Measurements from ENCODE around the gene ARHGAP24.
"Not testable (repeated sequence)": the region's sequence is repeated elsewhere in the genome, so short reads cannot be mapped to it uniquely, and the experiment has no call there.

Gene ARHGAP24

DNA sequence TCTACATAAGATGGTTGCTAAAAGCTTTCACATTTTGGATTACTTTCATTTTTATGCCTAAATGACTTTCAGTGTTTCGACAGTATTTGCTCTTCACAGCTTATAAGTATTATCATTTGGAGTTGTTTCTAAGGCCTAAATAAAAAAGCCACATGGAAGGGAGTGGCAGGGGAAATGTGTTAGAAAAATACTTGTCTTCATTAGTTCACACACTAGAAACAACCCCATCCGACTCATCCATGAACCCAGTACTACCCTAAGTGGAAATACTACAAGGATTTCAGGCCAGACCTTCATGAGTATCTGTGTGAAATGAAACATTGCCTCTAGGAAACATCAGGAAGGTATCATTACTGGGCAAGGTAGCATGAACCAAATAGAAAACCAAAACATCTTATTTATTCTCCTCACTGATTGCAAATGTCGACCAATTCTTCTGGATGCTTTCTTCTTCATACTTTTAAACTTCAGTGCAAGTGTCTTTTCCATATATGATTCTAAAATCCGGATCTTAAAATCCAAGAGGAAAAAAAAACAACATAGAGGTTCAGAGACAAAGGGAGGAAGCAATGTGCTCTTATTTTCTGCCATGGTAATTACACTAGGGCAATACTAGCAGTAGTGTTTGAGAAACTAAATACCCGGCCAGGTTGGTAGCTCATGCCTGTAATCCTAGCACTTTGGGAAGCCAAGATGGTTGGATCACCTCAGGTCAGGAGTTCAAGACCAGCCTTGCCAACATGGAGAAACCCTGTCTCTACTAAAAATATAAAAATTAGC, 349.4 kb downstream of the ARHGAP24 start:
- no peak for DNase-seq

DNA sequence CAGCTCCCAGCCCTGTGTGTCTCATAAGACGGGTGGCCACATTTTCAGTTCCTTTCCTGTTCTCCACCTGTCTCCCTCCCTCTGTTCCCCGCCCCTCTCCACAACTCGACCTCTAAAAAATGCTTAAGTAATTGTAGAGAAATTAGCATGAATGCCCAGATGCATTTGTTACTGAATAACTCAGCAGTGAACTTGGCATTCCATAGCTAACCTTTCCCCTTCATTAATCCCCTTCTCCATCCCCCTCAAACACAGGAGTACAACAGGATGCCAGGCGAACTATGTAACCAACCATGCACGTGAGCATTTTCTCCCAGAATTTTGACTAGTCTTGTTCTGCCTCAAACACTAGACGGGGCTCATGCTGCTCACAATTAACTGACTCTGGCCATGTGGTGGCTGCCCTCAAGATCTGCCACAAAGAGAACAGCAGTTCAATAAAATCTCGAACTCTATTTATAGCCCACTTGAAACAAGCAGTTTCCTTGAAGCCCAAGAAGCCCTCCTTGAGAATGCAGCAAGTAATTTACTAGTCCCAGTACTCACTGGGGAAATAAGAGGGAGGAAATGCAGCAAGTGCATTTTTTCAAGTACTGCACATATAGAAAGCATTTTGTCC, 351.2 kb downstream of the ARHGAP24 start:
- peak; percentile 34 for DNase-seq

DNA sequence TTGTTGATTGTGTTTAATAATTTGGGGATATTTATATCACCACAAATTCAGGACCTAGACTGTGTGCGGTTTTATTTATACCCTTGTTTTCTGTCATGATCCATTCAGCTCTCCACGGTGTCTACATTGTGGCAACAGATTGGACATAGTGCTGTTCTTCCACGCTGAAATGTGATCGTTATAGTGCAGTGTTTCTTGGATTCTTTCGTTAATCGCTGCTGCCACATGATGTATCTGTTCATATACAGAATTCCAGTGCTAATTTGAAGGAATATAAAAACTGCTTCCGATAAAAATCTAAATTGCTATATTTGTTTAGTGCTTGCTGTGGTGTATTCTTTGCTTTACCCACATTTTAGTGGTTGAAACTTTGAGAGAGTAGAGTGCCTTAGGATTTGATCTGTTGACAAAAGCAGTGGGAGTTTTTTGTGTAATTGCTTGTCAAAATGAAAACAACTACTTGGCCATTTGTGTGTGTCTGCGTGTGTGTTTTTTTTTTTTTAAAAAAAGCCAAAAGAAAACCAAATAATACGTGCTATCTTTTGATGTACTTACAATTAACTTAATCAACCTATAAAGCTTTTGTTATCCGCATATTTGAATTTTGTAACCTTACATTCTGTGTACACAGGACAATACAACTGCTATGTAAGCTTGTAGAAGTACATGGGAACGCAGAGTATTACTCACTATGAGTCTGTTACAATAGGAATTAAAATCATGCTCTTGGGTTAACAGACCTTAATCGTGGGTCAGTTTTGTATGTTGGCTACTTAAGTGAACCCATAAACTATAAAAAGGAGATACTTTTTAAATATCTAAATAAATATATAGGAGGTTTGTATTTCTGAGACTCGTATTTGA, 353.3 kb downstream of the ARHGAP24 start:
- DNase-seq, result no peak

DNA sequence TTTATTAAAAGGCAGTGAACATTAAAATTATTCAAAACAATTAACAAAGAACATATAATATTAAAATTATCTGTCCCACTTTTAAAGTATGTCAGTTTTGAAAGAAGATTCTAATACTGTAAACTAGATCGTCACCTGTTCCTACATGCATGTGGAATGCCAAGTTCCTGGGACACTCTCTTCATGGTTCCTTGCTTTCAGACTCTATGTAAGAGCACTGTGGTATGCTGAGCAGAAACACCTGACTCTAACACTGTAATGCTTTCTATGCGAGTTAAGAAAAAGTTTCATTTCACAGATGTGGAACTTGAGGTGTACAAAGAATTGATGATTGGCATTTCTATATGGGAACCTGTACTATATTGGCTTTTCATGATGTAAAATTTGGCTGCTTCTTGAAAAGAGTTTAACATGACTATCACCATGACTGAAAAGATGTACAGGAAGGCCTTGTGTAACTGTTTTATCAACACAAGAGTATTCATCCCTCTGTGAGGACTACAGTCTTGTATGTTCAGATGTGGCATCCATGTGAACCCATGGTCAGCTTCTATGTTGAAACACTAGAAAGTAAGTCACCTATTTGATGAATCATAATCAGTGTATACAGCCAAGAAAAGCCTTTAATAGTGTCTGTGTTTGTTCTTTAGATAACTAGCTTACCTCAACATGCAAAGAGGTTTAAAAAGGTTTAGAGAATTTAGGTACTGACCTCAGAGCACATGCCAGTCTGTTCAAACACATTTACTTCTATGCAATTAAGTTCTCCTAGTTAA, 354.5 kb downstream of the ARHGAP24 start:
- no peak for DNase-seq

DNA sequence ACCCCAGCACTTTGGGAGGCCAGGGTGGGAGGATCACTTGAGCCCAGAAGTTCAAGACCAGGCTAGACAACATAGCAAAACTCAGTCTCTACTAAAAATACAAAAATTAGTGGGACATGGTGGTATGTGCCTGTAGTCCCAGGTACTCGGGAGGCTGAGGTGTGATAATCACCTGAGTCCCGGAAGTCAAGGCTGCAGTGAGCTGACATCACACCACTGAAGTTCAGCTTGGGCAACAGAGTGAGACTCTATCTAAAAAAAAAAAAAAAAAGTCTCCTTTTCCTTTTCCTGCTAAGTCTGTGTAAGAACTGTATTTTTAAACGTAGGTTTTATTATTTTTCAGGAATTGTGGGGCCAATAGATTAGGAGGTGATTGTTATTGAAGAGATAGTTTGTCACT, 356.7 kb downstream of the ARHGAP24 start:
- DNase-seq, result no peak

DNA sequence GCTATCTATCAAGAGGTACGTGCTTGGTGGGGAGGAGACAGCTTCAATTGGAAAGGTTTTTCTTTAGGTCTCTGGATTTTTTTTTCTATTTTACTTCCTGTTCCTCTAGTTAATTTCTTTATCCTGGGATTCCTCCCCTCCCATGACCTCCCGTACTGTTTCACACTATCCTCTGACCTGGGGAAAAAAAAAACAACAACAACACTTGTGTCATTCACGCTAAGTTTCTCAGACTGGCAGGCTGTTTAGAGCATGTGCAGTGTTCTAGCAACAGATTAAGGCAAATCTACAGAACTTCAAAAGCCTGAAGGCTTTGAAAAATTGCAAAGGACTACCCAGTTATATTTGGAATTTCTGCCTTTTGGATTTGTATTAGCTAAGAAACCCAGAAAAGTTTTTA, 358.4 kb downstream of the ARHGAP24 start:
- DNase-seq, result no peak

DNA sequence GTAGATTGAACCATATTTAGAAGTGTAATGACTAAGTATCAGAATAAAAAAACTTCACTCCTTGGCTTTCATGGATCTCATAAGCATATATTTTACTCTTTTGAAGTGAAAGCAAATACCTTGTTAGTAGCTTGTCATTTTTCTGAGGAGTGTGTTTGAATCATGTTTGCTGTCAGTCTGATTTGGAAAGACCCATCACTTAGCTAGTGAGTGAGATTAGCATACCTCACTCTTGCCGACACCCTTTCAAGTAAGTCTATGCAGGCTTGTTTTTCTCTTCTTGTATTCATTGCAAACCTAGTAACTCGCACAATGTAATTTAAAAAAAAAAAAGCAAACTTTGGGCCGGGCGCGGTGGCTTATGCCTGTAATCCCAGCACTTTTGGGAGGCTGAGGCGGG, 360.0 kb downstream of the ARHGAP24 start:
- DNase-seq, result no peak

DNA sequence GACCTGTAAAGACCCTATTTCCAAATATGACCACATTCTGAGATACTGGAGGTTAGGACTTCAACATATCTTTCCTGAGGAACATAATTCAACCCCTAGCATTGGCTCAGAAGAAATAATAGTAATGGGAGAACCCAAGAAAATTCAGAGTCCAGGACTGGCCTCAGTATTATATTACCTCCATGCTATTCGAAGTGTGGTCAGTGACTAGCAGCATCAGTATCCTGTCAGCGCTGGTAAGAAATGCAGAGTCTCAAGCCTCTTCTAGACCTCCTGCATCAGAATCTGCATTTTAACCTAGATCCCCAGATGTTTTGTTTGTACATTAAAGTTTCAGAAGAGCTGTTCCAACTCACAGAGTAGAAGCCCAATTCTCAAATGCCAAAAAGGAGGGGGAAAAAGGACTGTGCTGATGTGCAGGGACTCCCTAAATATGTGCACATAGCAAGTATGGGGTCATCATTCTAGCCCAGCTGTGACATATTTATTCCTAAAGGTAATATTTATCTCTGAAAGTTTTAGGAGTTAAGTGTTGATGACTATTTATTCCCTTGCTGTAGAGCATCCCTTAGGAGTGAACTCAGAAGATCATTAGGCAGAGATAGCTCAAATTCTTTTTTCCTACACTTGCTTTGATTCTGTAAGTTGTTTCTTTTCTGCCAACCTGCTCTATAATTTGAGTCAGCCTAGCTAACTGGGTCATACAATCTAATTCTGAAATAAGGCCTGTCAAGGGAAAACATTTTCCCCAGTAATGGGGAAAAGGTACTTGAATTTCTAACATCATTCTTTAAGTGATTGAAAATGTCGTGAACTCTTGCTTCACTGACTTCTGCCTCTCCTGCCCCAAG, 361.9 kb downstream of the ARHGAP24 start:
- DNase-seq, result no peak

DNA sequence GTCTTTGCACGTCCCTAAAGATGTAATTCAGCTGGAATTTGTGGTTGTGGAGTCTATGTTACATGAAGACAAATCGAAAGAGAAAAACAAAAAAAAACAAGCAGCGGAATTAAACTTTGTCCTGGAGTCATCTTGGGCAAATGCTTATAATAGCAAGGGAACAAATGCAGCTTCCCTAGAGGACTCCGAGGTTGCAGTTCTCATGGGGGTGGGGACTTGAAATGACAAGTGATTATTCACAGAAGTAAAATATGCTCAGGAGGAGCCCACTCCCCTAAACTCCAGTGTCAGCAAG, 362.4 kb downstream of the ARHGAP24 start:
- no peak for DNase-seq

DNA sequence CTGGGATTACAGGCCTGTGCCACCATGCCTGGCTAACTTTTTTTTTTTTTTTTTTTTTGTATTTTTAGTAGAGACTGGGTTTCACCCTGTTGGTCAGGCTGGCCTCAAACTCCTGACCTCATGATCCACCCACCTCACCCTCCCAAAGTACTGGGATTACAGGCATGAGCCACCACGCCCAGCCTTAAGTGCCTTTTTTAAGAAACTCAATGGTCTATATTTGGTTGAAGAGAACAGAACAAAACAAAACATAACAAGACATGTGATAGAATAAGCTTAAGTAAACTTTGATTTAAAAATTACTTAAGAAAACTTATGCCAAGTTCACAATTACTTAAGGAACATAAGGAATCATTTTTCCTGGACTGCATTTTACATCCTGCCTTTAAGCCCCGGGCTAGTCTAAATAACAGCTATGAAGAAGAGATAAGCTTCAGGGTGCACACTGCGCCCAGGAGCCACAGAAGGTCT, 365.1 kb downstream of the ARHGAP24 start:
- DNase-seq, result not testable (repeated sequence)

DNA sequence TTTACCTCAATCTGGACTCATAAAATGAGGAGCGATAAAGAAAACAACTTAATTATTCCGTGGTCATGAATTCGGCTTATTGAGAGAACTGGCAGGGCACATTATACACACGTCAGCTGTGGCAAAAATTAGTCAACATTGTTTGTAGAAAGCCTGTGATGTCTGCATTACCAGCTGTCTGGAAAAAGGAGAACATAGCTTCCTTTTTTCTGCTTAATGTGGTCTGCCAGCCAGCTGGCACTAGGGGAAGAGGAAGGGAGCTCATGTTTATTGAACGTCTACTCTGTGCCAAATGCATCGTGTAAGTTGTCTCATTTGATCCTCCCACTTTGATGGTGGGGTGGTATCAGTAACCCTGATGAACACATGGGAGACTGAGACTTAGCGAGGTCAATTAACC, 367.6 kb downstream of the ARHGAP24 start:
- DNase-seq, result peak; percentile 45

DNA sequence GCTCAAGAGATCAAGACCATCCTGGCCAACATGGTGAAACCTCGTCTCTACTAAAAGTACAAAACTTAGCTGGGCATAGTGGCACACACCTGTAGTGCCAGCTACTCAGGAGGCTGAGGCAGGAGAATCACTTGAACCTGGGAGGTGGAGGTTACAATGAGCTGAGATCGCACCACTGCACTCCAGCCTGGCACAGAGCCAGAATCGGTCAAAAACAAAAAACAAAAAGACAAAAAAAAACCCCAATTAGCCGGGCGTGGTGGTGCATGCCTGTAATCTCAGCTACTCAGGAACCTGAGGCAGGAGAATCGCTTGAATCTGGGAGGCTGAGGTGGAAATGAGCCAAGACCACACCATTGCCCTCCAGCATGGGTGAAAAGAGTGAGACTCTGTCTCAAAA, 378.8 kb downstream of the ARHGAP24 start:
- not testable (repeated sequence) for DNase-seq

DNA sequence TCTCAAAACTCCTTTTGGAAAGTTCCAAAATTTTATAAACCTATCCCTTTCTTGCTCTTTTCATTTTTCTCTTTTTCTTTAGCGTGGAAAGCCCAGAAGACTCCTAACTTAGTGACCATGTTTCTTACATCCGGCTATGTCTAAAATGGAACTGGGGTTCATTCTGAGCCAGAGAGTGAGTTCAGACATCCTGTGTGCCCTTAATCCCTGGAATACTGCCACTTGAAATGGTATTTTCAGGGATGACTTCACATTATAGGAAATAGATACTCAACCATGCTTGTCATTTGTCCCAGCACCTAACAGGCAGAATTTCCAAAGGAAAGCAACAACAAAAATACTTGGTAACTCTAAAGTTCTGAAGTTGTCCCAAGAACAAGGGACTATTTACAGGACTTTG, 379.6 kb downstream of the ARHGAP24 start:
- no peak for DNase-seq

DNA sequence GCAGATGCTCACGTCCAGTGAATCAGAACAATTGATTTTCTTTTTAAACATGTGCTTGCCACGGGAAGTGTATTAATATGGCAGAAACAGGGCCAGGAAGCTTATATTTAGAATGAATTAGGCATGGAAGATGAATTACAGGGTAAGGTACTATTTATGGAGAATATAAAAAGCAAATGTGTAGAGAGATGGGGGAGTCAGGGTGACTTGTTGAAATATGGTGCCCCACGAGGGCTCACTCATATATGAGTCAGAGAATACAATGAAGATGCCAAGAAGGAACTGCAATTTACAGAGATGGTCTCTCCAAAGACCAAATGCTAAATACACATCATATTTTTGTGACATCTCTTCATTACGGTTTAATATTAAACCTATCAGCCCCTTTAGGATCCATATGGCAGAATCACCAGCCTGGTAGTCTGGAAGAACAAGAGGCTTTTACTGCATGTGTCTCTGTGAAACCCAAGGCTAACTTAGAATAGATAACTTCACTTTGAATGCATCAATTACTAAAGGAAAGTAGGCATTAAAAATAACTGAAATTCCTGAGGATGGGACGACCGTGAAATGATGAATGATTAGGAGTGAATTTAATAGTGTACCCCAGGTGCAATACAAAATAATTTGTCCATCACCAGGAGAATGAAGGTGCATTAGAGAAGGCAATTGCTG, 385.3 kb downstream of the ARHGAP24 start:
- DNase-seq, result no peak

DNA sequence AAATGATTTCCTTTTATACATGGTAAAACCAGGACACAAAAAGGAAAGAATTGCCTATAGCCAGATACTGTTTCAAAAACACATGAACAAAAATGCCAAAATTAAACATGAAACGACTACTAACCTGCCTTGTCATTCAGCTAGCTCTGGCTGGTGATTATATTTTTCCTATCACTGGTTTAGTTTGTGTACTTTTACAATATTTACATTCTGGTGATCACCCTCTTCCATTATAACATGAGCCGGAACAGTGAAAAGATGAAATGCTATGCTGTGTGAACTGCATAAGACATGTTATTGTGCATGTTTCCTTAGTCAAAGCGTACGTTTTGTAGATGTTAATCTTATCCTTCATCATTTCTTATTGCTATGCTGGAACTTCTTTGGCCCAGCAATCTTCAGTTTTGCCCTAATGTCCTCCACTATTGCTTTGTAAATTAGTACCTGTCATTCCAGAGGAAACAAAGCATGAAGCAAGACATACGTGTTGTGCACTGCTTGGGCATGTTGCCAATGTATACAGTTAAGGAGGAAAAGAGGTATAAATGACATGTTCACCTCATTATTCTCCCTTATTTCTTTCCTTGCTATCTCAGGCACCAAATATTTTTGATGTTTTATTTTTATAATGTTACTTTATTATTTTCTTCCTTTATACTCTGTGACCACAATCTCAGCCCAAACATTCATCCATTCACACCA, 386.3 kb downstream of the ARHGAP24 start:
- DNase-seq, result peak; percentile 39

DNA sequence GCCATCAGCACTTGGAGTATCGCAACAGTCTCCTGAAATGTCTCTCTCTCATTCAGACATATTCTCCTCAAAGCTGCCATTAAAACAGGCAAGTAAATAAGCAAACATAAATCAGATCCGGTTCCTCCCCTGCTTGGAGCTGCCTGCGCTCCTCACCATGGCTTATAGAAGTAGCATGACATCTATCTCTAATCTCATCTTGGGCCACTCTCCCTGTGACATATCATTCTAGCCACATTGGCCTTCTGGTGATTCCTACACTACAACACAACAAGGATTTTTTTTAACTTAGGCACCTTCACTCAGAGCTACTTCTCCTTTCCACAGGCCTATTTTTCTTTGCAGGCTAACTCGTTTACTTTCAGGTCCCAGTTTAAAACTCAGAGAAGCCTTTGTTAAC, 387.9 kb downstream of the ARHGAP24 start:
- DNase-seq, result no peak

DNA sequence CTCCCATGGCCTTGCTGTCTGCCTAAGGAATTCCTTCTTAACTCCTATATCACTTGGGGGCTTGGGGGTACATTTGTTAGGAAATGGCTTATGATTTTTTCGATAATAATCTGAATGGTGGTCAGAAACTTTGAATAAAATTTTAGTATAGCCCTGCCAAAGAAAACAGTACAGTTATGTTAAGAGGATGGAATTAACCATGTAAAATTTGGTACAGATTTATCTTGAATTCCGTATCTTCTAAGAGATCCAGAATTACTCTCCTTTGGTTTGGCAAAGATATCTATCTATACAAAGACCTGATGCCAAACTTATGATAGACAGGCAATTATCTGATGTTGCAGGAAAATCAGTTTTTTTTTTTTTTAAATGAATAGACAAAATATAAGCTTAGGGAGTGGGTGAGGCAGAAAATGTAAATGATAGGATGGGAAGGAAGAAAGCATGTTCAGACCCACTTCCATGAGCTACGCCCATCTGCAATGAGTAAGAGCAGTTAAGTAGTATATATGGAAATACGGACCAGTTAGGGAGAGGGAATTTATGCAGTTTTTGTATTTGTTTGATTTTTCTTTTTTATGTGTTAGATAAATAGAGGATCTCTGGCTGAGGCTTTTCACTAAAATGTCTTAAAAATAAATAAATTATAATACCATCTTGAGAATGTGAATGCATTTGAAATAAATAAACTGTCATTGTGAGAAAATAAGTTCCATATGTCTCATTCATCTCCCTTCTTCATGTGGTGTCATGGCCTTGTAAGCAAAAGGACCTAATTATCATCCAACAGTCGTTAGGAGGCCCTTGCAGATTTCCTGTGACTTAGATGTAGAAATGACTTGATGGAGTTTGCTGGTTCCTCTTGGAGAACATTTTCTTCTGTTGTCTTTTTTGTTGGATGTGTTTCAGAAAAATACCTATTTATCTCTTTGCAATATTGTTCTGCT, 389.6 kb downstream of the ARHGAP24 start:
- no peak for DNase-seq

DNA sequence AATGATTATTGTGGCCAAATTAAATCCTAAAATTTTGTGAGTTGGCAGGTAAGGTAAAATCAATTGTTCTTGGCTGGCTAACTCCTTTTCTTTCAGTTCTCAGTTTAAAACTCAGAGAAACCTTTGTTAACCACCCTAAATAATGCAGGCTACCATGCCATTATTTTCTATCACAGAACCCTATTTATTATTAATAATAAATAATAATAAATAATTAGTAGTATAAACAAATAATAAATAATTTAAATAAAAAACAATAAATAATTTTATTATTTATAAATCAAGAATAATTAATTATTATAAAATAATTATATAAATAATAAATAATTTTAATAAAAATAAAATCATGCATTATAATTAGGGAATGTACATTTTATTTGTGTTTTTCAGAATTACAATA, 390.3 kb downstream of the ARHGAP24 start:
- DNase-seq, result no peak

DNA sequence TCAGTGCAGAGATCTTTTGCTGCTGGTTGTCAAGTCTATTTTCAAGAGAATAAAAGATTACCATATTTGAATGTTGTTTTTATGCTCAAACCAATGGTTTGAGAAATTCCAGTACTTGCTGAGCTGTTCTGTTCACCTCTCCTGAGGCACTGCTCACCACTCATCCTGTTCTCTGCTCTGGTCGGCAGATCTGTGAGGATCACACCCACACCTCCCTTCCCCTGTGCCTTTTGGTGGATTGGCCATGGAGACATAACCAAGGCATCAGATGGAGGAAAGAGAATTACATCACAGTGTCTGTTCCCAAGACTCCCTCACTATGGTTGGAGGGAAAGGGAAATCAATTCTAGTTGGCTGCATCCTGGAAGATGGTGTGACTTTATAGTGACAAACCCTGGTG, 391.6 kb downstream of the ARHGAP24 start:
- no peak for DNase-seq

DNA sequence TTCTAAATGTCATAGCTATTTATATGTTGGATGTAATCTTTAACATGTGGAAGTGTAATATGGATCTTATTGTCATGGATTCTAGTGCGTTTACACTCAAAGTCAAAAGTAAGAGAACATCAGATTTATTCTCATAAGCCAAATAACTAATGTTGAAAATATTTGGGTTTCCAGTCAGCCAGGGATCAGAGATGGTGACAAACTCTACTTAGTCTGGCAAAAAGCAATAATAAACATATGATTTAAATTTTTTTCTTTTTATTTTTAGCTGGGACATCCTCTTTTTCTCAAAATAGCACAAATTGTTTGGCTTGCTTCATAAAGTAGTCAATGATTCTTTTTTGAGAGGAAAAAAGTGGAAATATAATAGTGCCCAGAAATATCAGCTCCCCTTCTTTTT, 392.3 kb downstream of the ARHGAP24 start:
- no peak for DNase-seq

All from NCI-H1092 (cell line).